Activated T-cell treated with anti-CD3 and anti-CD28 coated beads for 1 hour (primary cell): ENCODE measurements around the gene ZNF407.
A peak's percentile ranks its signal among the peaks of the same experiment; 100 is the strongest.

Experiments used
- DNase-seq: peaks from one replicate; pipeline ENCODE4 v3.0.0-alpha.2; 2020; ENCODE audit warnings: low read depth

Gene ZNF407

DNA sequence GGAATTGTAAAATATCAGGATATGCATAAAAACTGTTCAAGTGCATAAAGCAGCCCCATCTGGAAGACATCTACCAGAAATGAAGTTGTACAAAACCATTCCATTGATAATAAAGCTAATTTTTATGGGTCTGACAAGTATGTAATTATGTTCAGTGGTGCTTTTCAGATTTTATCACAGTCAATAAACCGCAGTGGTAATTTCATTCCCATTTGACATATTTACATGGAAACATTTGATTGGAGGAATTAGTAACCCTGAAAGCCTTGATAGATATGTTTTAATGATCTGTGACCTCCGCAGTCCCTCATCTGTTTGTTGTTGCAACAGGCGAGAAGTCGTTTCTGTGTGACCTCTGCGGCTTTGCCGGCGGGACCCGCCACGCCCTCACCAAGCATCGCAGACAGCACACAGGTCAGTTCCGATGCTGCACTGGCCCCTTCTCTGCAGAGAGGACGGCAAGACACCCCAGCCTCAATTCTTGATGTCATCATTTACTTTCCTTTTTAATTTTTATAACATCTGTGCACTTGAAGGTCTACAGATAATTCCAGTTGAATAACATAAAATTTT is 283.1 kb downstream of the ZNF407 start:
- DNase-seq, result no peak

DNA sequence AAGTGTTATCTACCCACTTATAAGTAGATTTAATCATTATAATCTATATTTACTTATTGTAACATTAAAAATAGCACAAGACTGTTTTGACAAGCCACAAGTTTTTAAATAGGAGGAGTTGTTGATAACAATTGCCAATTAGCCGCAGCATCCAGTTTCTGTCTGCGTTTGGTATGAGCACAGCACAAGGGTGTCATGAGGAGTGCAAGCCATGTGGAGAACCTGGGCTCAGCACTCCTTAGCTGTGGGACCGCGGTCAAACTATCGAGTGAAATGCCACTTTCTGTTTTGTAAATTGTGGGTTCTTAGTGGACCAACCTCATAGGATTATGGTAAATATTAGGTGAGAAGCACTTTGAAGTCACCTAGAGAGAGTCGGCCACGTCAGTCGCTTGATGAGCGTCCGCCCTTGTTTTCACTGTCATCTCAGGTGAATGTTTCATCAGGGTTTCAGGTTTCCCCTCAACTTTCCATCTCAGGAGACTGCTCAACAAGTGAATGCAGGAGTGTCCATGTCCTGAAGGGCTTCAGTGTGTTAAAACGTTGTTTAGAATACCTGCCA is 294.5 kb downstream of the ZNF407 start:
- no peak for DNase-seq

DNA sequence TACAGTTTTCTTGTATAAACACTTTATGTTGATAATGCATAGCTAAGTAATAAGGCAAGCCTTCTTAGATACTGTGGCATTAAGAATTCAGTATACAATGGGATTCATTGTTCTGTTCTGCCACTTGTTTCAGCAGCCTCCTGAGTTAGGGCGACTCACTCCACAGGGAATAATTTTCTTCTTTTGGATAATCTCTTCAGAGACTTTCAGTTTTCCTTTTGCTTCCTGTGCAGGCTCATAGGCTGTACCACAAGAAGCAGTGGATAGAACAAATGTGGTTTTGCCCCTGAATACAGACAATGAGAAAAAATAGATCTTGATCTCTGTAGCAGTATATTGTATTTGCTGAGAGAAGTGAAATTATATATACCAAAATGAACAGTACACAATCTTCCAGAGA is 298.0 kb downstream of the ZNF407 start:
- DNase-seq, result no peak

DNA sequence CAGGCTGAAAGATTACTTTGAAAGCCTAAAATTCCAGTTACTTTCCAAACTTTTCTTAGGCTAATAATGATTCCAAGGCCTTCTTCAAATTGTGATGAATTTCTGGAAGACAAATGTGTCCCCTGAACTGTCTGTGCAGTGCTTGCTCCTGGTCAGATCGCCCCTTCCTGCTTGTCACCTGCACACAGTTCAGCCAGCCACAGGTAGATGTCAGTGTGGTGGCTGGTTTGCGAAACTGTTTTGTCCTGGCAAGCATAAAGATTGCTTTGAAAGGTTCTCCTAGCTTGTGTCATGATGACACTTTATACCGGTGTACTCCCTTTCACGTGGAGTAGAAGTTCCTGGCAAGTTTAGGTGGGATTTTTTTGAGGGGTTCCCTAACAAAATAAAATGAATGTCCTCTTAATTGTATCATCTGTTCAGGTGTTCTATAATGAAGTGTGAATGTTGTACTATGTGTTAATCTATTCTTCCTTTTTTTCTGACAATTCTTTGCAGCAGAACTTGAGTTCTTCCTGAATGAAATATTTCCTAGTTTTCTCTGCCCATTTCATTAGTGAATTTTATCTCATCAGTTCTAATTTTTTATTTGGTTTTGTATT is 298.8 kb downstream of the ZNF407 start:
- peak; percentile 29 for DNase-seq

DNA sequence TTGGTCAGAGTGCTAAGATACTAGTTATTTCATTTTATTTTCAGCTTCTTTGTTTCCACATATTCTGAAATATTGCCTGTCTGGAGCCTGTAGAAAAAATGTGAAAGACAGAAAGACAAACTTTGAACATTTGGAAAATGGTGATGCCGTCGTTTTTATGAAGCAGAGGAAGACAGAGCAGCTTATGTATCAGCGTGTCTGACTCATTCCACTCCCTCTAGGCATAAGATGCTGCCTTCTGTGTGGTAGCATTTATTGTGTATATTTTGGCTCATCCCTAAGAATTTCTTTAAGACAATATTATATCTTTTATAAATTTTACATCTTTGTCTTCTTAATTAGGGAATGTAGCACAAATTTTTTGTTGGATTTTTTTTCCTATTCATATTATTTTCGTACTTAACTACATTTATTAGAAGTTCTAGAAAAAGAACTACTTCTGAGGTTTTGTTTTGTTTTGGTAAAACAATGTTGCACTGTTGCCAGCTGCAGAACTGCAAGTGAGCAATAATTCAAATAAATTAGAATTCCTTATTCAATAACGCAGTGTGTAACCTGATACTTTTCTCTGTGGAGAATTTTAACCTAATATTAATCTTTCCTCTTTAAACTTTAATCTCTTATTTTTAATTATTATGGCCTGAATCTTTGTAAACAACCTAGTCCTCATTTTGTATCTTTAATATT is 300.4 kb downstream of the ZNF407 start:
- DNase-seq, result no peak

DNA sequence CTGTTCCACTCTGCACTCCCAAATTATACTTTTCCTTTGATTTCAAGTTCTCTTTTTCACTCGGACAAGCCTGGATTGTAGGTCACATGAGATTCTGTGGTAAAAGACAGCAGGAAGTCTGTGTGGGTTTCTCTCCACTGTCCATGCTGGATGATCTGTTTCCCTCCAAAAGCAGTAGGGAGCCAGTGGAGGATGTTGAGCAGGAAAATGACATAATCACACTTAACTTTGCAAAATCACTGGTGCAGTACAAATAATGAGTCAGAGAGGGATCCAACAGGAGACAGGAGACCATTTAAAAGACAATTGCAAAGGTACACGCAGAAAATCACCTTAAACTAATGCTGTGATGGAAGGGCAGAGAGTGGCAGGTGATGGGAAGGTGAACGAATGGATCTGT is 301.3 kb downstream of the ZNF407 start:
- DNase-seq, result no peak

DNA sequence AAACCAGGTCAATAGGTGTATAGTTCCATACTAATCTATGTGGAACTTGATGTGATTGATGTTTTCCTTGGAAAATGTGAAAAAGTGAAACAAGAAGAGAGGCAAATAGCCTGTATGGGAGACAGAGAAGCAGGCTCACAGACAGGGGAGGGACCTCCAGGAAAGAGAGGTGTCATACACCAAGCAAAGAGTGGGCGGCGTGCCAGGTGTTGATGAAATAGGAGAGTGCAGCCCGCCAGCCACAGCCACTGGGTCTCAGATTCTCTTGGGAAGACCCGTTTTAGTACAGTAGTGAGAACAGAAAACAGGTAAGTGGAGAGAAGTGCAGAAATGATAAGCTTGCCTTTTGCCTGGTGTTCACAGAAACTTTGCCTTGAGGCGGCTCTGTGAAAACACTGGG is 301.9 kb downstream of the ZNF407 start:
- DNase-seq, result no peak

DNA sequence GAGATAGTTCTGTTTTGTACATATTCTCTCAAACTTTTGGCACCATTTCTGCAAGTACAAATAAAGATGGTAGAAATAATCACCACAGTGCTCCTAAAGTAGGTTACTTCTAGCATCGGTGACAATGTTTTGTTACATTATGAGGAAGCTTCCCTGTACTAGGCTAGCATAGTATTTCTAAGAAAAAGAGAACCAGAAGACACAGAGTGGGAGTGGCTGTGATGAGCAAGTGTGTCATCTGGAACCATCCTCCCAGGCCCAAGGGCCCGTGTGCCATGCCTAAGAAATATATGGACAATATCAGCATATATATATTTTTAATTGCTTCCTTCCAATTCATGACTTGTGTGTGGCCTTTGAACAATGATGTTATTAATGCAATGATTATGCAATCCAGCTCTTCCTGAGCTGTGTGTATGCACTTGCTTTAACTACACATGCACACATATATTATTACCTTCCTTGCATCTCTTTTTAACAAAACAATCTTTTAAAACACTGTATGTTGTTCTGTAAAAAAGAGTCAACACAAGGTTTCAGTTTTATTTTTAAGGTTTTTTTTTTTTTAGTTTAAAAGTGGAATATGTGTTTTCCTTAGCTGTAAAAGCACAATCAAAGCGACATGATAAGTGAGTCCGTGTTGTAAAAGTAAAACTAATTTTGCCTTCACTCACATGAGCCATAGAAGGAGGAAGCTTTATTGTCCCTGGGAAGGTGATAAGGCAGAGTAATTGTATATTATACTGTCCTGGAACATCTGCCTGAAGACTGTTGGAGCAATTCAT is 303.9 kb downstream of the ZNF407 start:
- DNase-seq, result no peak

DNA sequence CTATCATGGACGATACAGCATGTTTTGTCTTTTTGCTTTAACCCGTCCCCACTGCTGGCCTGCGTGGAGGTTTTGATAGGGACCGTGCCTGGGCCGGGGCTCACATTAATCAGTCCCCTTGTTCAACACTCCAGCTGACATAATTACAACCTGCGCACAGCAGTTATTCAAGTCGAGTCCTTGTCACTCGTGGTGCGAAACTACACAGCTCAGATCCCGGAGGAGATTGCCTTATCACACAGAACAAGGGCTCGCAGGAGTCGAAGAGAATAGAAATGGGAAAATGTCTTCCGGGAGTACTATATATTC is 304.4 kb downstream of the ZNF407 start:
- no peak for DNase-seq

DNA sequence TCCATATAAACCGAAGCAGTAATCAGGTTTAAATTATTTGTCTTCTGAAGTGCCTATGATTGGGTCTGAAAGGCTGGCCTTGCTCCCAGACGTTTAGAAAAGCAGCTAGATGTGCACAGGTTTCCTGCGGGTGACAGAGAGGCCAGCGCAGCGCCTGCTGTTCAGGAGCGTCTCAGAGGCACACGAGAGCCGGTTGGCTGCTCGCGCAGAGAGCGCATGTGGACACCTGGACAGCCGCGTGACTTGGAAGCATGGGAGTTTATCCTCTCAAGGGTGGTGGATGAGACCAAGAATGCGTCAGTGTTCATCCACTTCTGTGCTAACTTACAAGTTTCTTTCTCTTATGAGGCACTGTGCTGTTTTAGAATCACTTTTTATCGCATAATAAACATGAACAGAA is 307.6 kb downstream of the ZNF407 start:
- no peak for DNase-seq

DNA sequence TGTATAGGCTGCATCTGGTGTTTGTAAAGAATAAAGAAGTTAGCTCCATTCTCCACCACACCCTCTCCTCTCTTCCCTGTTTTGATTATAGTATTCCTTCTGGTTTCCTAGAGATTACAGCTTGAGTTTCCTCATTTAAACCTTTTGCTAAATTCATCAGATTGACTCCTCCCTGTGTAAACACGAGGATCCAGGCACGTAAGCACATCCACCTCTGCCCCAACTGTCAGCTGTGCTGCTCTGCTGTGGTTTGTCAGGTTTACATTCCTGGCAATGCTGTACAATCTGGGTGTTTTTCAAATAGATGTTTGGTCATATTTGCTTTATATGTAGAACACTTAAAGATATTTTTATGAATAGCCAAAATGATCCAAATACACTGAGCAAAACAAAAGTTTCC is 308.5 kb downstream of the ZNF407 start:
- no peak for DNase-seq

DNA sequence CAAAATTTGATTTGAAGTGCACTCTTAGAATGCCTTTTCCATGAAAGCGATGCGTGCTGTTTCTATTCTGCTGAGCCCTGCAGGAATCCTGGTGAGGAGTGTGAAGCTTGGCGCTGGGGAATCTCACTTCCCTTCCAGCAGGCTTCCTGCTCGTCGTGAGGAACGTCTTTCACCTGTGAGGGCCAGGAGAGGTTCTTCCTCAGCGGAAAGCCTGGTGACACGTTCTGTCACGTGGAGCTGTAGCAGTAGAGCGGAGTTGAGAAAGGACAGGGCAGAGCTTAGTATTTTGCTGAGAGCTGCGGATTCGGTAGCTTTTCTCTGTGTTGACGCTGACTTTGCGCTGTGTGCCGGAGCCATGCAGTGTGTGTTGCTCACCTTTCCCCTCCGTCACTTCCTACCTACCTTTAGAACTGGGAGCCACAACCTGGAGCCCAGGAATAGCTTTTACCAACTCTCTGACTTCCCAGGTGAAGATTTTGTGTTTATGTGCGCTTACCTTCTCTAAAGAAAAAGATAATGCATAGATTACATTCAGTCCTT is 316.5 kb downstream of the ZNF407 start:
- no peak for DNase-seq

DNA sequence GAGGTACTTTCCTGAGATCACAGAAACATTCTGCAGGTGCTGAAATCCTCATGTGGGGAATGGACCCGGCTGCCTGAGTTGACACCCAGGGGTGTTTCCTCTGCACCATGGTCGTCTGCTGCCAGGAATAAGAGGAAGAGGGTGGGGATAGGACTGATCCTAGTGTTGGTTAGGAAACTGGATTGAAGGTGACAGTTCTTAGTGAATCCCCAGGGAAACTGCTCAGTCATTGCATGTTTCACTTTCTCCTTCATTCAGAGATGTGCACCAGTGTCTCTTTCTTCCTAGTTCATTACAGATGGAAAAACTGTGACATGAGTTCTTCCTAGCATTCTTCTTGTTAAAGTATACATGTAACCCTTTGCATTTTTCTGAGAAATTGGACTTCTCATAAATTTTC is 317.0 kb downstream of the ZNF407 start:
- DNase-seq, result no peak

DNA sequence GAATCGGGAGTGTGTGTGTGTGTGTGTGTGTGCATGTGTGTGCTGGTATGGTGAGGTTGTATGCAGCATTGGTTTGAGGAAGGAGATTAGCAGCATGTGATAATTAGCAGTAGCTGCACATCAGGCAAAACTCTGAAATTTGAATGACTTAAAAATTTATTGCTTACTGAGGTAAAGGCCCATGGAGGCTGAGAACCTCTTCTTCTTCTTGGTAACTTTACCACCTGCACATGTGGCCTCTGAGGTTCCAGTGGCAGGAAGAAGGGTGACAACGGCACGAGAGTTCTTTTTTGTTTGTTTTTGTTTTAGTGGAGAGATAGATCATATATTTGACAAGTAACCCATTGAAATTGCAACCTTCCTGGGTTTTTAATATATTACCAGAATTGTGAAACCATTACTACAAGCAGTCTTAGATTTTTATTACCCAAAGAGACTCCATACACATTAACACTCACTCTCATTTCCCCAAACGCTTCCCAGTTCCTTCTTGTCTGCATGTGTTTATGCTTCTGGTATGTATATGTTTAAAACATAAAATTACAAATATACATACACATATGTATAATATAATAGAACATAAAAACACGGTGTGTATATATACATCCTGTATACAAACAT is 319.2 kb downstream of the ZNF407 start:
- no peak for DNase-seq

DNA sequence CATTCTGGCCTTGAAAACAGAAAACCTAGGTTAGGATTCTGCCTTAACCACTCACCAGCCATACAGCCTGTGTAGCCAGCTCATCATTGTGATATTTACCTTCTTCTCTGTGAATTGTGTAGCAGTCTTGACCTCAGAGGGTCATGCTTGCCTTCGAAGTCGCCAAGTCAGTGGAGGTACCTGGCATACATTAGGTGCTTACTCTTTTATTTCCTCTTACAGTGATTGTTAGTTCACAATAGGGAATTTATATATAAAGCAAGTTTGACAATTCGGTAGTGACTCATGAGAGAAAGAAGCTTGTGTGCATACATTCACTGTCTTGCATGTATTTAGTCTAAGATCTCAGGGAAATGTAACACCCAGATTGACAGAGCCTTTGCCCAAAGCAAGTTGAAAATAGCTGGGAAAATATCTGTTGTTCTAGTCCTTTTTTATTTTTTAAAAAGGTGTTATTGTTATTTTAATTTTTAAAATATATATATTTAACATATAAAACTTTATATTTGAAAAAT is 320.7 kb downstream of the ZNF407 start:
- DNase-seq, result no peak

DNA sequence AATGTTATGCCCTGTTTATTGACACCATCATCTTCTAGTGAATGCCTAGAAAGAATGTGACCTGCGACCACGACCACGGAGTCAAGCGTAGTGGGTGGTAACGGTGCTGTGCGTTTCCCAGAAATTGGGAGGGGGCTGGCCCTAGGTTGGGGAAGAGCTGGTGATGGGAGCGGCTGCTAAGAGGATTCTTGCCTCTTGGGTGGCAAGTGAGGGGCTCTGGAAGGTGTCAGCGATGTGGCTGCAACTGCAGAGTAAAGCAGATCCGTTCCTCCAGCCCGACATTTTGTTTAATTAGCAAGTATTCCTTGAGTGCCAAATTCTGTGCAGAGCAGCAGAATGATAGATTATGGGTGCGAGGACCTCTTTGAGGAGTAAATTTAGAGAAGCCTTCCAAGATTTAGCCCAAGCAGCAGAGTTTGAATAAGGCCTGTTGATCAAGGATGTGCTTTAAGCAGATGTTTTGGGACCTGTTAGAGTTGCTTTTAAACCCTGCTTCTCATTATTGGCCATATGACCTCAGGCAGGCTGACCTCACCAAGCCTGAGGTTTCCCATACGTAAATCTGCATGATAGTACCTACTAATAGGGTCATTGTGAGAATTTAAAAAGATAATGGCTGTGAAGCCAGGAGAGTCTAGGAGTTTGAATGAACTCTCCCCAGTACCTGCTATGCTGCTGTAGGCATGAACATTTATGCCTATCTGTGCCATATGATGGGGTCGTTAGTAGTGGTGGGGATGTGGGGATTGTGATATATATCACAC is 323.6 kb downstream of the ZNF407 start:
- no peak for DNase-seq

DNA sequence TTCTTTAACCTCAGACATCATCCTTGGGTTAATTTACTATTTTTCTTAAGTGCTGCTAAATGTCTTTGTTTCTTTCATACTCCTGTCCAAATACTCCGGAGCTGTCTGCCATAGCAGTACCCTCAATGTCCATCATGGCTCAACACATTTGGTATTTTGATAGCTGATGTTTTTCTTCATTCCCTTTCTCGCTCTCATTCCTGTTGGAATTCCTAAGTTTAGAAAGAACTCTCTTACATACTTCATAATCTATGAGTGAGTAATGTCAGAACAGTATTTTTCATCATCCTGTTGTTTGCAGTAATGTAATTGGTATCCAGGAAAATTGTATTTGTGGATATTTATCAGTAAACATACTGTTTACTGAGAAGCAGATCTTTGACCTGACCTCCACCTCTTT is 328.4 kb downstream of the ZNF407 start:
- no peak for DNase-seq

DNA sequence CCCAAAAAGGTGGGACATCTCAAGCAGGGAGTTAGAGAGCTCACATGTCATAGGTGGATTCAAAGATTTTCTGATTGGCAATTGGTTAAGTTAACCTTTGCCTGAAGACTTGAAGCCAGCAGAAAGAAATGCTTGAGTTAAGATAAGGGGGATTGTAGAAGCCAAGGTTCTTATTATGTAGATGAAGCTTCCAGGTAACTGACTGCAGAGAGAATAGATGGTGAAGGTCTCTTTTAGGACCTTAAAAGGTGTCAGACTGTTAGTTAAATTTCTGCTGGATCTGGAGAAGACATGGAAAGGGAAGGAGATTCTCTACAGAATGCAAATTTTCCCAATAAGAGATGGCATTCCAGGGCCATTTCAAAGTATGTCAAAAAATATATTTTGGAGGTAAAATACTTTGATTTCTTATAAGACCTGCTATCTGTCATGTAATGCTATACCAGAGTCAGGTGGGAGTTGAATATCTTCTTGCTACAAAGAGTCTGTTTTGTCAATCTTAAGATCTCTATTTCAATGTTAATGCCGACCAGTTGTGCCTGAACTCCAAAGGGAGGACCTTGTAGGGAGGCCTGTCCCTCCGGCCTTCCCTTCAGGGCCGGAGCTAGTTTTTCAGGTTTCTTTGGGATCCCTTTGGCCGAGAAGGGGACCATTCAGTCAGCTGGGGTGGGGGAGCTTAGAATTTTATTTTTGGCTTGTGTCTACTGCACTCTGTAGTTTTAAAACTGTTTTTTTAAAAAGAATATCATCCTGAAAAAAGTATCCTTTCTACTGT is 330.7 kb downstream of the ZNF407 start:
- no peak for DNase-seq

DNA sequence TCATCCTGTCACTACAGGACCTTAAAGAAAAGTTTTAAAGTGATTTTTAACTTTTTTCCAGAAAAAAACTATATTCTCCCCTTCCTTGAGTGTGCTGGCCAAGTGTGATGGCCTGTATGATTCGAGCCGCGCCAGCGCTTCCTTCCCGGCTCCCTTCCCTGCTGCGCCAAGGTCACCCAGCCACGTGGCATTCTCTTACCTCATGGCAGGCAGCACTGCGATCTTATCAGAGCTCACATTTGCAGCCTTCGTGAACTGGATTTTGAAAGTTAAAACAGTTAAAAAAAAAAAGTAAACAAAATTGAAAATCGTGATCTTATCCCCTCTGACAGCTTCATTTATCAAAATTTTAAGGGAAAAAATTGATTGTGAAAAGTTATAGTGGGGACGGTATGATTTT is 331.4 kb downstream of the ZNF407 start:
- no peak for DNase-seq

DNA sequence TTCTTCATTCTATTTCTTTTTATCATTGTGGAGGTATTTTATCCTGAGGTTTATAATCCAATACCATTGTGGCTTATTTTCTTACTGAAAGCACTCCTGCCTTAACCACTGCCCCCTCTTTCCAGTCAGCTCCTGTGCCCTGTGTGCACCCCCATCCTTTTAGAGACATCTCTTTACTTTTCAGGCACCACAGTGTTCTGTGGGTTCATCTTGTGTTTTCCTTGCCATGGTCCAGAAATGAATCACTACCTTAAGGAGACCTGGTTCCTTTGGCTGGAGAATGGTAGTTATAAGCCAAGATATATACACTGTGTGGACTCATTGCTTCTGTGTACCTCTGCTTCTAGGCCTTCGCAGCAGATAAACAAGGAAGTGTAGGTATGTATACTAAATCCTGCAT is 332.9 kb downstream of the ZNF407 start:
- DNase-seq, result no peak
